NCI-H69 (cell line): ENCODE measurements around the gene ASCC3.

Experiments used
- DNase-seq: peaks from one replicate; lab custom pipeline; 2025; lab: John Stamatoyannopoulos, UW

ASCC3 gene

GRCh38 chr6:100595456-100595855, 285.7 kb downstream of the ASCC3 start:
- DNase-seq, result peak; percentile 34

- DNase-seq, result peak; percentile 91
Observed at GRCh38 chr6:100593522-100593921, 287.6 kb downstream of the ASCC3 start.

GRCh38 chr6:100592929-100593328, 288.2 kb downstream of the ASCC3 start:
- DNase-seq, result peak; percentile 100

GRCh38 chr6:100577425-100577824, 303.7 kb downstream of the ASCC3 start:
- no peak for DNase-seq

GRCh38 chr6:100575921-100576320, 305.2 kb downstream of the ASCC3 start:
- peak; percentile 79 for DNase-seq

- DNase-seq, result peak; percentile 71
Observed at GRCh38 chr6:100574836-100575235, 306.3 kb downstream of the ASCC3 start.

- DNase-seq, result peak; percentile 63
Observed at GRCh38 chr6:100573166-100573565, 308.0 kb downstream of the ASCC3 start.

GRCh38 chr6:100568255-100568654, 312.9 kb downstream of the ASCC3 start:
- no peak for DNase-seq

GRCh38 chr6:100566563-100566962, 314.6 kb downstream of the ASCC3 start:
- DNase-seq, result peak; percentile 80

- DNase-seq, result peak; percentile 70
Observed at GRCh38 chr6:100565439-100566104, 315.6 kb downstream of the ASCC3 start.

- DNase-seq, result no peak
Observed at GRCh38 chr6:100559859-100560258, 321.3 kb downstream of the ASCC3 start.

GRCh38 chr6:100554228-100554627, 326.9 kb downstream of the ASCC3 start:
- DNase-seq, result peak; percentile 90

- DNase-seq, result peak; percentile 99
Observed at GRCh38 chr6:100553243-100553642, 327.9 kb downstream of the ASCC3 start.

- DNase-seq, result no peak
Observed at GRCh38 chr6:100549406-100550167, 331.5 kb downstream of the ASCC3 start.

GRCh38 chr6:100538086-100538485, 343.0 kb downstream of the ASCC3 start:
- DNase-seq, result no peak

GRCh38 chr6:100518588-100518987, 362.5 kb downstream of the ASCC3 start:
- DNase-seq, result peak; percentile 90

GRCh38 chr6:100517633-100518032, 363.5 kb downstream of the ASCC3 start:
- no peak for DNase-seq

GRCh38 chr6:100517106-100517505, 364.0 kb downstream of the ASCC3 start:
- DNase-seq, result no peak

- DNase-seq, result peak; percentile 28
Observed at GRCh38 chr6:100514660-100515059, 366.5 kb downstream of the ASCC3 start.

- DNase-seq, result no peak
Observed at GRCh38 chr6:100512203-100512862, 368.8 kb downstream of the ASCC3 start.

GRCh38 chr6:100509101-100509500, 372.0 kb downstream of the ASCC3 start:
- DNase-seq, result no peak

- no peak for DNase-seq
Observed at GRCh38 chr6:100506651-100507050, 374.5 kb downstream of the ASCC3 start.
